ENCODE results near the gene PLEKHA6. TPM values are rescaled to one million over a fixed set of nuclear protein-coding genes. Genes with fewer than 3 reads are reported as not detected.

The PLEKHA6 gene
- total RNA-seq, 1 experiment from 2014 or later, result 2.1 TPM

- H2BK5ac ChIP-seq (ENCODE audit: insufficient read length, low read length), result no peak overlapping the region
- no peak overlapping the region for H2BK20ac ChIP-seq (ENCODE audit: low read depth, low read length, poor library complexity, severe bottlenecking)
- no peak overlapping the region for H3K56ac ChIP-seq (ENCODE audit: insufficient read length, low read depth, low read length)
- Mint-ChIP-seq H3K36me3 (ENCODE audit: insufficient read depth in 1 of 3, low read depth in 3 of 3) (no peaks in the 10 kb centered on the region), H3K27me3 (ENCODE audit: low read depth) (no peaks in the 10 kb centered on the region; the same call in 1 of the 2 replicates), H3K4me3 (no peak overlapping the region), H3K9me3 (no peaks in the 10 kb centered on the region; a peak in 1 of 5 replicates), H3K4me1 (peaks cover 12 to 30% of the 10 kb centered on the region in 2 experiments), H3K27ac (no peak overlapping the region)
- H2BK12ac ChIP-seq (ENCODE audit: insufficient read length, low read depth, low read length), result no peak overlapping the region
- H2AFZ ChIP-seq (ENCODE audit: low read length), result no peak overlapping the region
- H3K79me2 ChIP-seq (ENCODE audit: insufficient read depth, low read length), result no peaks in the 10 kb centered on the region
- H3K4ac ChIP-seq (ENCODE audit: low read depth, low read length), result no peak overlapping the region
- H4K8ac ChIP-seq (replicated peaks; ENCODE audit: insufficient read length, low read depth, low read length), result no peak overlapping the region
- TF ChIP-seq, protein P1, sequence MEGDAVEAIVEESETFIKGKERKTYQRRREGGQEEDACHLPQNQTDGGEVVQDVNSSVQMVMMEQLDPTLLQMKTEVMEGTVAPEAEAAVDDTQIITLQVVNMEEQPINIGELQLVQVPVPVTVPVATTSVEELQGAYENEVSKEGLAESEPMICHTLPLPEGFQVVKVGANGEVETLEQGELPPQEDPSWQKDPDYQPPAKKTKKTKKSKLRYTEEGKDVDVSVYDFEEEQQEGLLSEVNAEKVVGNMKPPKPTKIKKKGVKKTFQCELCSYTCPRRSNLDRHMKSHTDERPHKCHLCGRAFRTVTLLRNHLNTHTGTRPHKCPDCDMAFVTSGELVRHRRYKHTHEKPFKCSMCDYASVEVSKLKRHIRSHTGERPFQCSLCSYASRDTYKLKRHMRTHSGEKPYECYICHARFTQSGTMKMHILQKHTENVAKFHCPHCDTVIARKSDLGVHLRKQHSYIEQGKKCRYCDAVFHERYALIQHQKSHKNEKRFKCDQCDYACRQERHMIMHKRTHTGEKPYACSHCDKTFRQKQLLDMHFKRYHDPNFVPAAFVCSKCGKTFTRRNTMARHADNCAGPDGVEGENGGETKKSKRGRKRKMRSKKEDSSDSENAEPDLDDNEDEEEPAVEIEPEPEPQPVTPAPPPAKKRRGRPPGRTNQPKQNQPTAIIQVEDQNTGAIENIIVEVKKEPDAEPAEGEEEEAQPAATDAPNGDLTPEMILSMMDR (conservative IDR thresholded peaks at IDR 0.05), result no peak
- peaks cover 5% of the 10 kb centered on the region for H4K20me1 ChIP-seq (ENCODE audit: control insufficient read depth, insufficient read depth, insufficient read length)
- H3K9me3 ChIP-seq (ENCODE audit: control insufficient read depth, low read depth, low read length), result no peaks in the 10 kb centered on the region
- H2BK120ac ChIP-seq (ENCODE audit: low read depth, low read length, poor library complexity, severe bottlenecking), result no peak overlapping the region
- H3K79me1 ChIP-seq (ENCODE audit: insufficient read depth, low read depth, low read length, poor library complexity, severe bottlenecking), result no peaks in the 10 kb centered on the region
- no CpG with 5 or more reads among the region's 7 CpGs for WGBS (ENCODE audit: extremely low coverage, insufficient read length, low lambda C conversion rate)
- H2BK15ac ChIP-seq (ENCODE audit: low read depth, low read length), result no peak overlapping the region
- 0 out of 2 replicates have a peak, but pooled peaks cover 2% of the 10 kb centered on the region for H3K4me1 ChIP-seq (ENCODE audit: insufficient read depth, low read length)
- H3K18ac ChIP-seq (ENCODE audit: insufficient read length, low read depth, low read length), result no peak overlapping the region
- no peak overlapping the region for H3K14ac ChIP-seq (ENCODE audit: insufficient read depth, low read length)
- H3K27ac ChIP-seq (ENCODE audit: insufficient read length, low read depth, low read length), result no peak overlapping the region
- H3K27me3 ChIP-seq (ENCODE audit: insufficient read depth, low read length), result no peaks in the 10 kb centered on the region
- H4K91ac ChIP-seq (ENCODE audit: insufficient read length, low read depth, low read length), result no peak overlapping the region
- H3K23ac ChIP-seq (ENCODE audit: insufficient read length, low read depth, low read length), result no peak overlapping the region
- DNase-seq, result no peak
- no peak overlapping the region for H2AK5ac ChIP-seq (ENCODE audit: insufficient read length, low read length)
- no peak overlapping the region for H4K5ac ChIP-seq (ENCODE audit: insufficient read length, low read depth, low read length)
- no peaks in the 10 kb centered on the region for H3K23me2 ChIP-seq (ENCODE audit: insufficient read length, low read depth, low read length, poor library complexity, severe bottlenecking)
- H3K9ac ChIP-seq (ENCODE audit: extremely low read depth, insufficient read length, low read length), result no peak overlapping the region
- H3T11ph ChIP-seq (ENCODE audit: low read length), result no peak overlapping the region
- no peak overlapping the region for H3K4me2 ChIP-seq (ENCODE audit: insufficient read depth, insufficient read length, low read length)
Measured at GRCh38 chr1:204349602-204350001, 10.1 kb downstream of the PLEKHA6 start.
